Nephron (organoid): Measurements from ENCODE around the gene MTARC2.
A peak's percentile ranks its signal among the peaks of the same experiment; 100 is the strongest.

Experiments used
- H3K27ac Mint-ChIP-seq, 3 experiments: 2 replicates each; pipeline ENCODE4 v1.8.0; 2020; ENCODE audit warnings: mixed read lengths in 3 of 3, mild to moderate bottlenecking in 2 of 3, moderate library complexity in 1 of 3
- H3K27me3 Mint-ChIP-seq: 2 replicates; pipeline ENCODE4 v1.8.0; 2021; ENCODE audit warnings: low read depth, mild to moderate bottlenecking, moderate library complexity, mixed read lengths
- H3K36me3 Mint-ChIP-seq: 2 replicates; pipeline ENCODE4 v1.8.0; 2020; ENCODE audit warnings: low read depth, mixed read lengths
- H3K4me1 Mint-ChIP-seq: 2 replicates; pipeline ENCODE4 v1.8.0; 2020; ENCODE audit warnings: mixed read lengths
- H3K4me3 Mint-ChIP-seq, 3 experiments: 2 replicates each; pipeline ENCODE4 v1.8.0; 2020; ENCODE audit warnings: mild to moderate bottlenecking in 3 of 3, mixed read lengths in 3 of 3, moderate library complexity in 2 of 3
- H3K9me3 Mint-ChIP-seq: 2 replicates; pipeline ENCODE4 v1.8.0; 2020; ENCODE audit warnings: mixed read lengths
- CTCF ChIP-seq, 3 experiments: fragments of 200-600 bp; sonication (generic); IDR thresholded peaks; one replicate each; pipeline ENCODE4 v1.5.0; 2021; ENCODE audit warnings: antibody characterized with exemption in 3 of 3; ENCODE audit not compliant: unreplicated experiment in 3 of 3

MTARC2 gene

DNA sequence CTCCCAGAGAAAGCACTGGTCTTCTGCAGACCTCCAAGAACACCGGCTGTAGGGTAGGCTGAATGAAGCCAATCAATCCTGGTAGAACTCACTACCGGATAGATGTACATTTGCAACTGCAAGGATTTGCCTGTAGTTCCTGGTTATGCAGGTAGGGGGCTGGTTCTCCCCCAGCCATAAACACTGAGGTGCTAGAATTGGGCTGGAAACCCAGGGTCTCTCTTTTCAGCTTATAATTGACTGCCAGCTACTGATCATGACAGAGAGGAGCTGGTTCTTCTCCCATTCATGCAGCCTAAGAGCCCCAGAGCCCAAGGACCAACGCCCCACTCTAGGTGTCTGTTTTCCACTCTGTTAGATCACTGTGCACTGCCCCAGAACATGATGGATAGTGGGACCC, 21.5 kb upstream of the MTARC2 start:
- Mint-ChIP-seq H3K4me3 (no peak overlapping the region), H3K36me3 (no peaks in the 10 kb centered on the region), H3K27ac (no peak overlapping the region), H3K4me1 (no peaks in the 10 kb centered on the region), H3K9me3 (no peaks in the 10 kb centered on the region), H3K27me3 (no peaks in the 10 kb centered on the region)
- TF ChIP-seq CTCF (IDR thresholded peaks at IDR 0.05; ENCODE audit: unreplicated experiment in 3 of 3) = no peak

DNA sequence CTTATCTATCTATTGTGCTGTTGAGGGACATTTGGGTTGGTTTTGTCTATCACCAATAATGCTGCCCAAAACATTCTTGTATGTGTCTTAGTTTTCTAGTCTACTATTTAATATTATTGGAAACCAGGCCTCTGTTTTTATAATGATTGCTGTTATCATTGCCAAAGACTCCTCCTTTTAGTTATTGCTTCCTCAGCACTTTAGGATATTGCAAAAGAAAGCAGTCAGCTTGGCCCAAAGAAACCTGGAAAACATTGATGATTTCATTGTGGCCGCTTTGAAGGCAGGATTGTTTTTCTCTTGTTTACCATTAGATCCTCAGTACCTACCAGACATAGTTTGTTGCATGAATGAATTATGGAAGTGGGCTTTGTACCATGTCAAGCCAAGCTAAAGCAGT, 20.6 kb upstream of the MTARC2 start:
- Mint-ChIP-seq H3K9me3 (no peaks in the 10 kb centered on the region), H3K4me3 (no peak overlapping the region), H3K36me3 (no peaks in the 10 kb centered on the region), H3K27me3 (no peaks in the 10 kb centered on the region), H3K4me1 (no peaks in the 10 kb centered on the region), H3K27ac (no peak overlapping the region)
- TF ChIP-seq CTCF (IDR thresholded peaks at IDR 0.05; ENCODE audit: unreplicated experiment in 3 of 3) = no peak

GRCh38 chr1:220730486-220730885, 17.6 kb upstream of the MTARC2 start:
- Mint-ChIP-seq H3K27ac (no peak overlapping the region), H3K27me3 (no peaks in the 10 kb centered on the region), H3K9me3 (no peaks in the 10 kb centered on the region), H3K4me1 (peaks cover 10% of the 10 kb centered on the region), H3K36me3 (no peaks in the 10 kb centered on the region), H3K4me3 (no peak overlapping the region)
- no peak for TF ChIP-seq CTCF (IDR thresholded peaks at IDR 0.05; ENCODE audit: unreplicated experiment in 3 of 3)

DNA sequence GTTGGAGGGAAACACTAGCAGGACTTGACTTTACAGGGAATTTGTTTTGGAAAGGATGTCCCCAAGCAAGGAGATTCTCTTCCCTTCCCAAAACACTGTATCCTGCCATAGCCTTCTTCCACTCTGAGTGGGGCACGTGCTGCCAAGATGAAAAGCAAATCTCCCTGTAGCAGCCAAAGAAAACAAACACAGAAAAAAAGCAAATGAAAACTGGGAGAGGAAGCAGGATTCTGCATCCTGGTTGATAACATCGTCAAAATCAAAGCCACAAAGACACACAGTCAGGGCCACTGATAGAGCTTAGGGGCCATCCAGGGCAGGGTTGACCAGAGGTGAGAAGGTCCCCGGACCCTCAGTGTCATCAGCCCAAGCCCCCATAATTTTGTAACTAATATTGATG, 16.0 kb upstream of the MTARC2 start:
- no peaks in the 10 kb centered on the region for H3K27me3 Mint-ChIP-seq
- H3K9me3 Mint-ChIP-seq = no peaks in the 10 kb centered on the region
- H3K36me3 Mint-ChIP-seq = no peaks in the 10 kb centered on the region
- H3K4me1 Mint-ChIP-seq = peaks cover 10% of the 10 kb centered on the region
- no peak overlapping the region for H3K4me3 Mint-ChIP-seq
- H3K27ac Mint-ChIP-seq = peak overlapping the region in 1 of 3 experiments; percentile 17
- no peak for TF ChIP-seq CTCF (IDR thresholded peaks at IDR 0.05; ENCODE audit: unreplicated experiment in 3 of 3)

DNA sequence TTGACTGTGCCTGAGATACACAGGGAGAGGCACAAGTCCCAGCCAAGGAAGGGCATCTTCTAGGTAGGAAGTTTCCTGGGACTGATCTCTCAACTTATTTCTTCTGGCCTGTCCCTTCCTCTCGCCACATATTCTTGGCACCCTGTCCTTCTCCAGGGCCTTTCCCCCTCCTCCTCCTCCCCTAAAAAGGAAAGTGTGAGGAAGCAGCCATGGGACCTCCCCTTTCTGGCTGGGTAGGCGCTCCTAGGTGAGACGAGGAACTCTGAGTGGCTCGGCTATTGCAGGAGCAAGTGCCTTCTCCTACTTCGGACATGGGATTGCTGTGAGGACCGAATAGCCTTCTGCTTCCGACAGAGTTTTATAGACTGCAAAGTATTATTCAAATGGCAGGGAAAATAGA, 15.5 kb upstream of the MTARC2 start:
- H3K27me3 Mint-ChIP-seq = peaks cover 3% of the 10 kb centered on the region
- H3K27ac Mint-ChIP-seq = peak overlapping the region in 1 of 3 experiments; percentile 46
- no peak for TF ChIP-seq CTCF (IDR thresholded peaks at IDR 0.05; ENCODE audit: unreplicated experiment in 3 of 3)
- H3K36me3 Mint-ChIP-seq = no peaks in the 10 kb centered on the region
- no peaks in the 10 kb centered on the region for H3K9me3 Mint-ChIP-seq
- H3K4me1 Mint-ChIP-seq = peaks cover 10% of the 10 kb centered on the region
- no peak overlapping the region for H3K4me3 Mint-ChIP-seq

DNA sequence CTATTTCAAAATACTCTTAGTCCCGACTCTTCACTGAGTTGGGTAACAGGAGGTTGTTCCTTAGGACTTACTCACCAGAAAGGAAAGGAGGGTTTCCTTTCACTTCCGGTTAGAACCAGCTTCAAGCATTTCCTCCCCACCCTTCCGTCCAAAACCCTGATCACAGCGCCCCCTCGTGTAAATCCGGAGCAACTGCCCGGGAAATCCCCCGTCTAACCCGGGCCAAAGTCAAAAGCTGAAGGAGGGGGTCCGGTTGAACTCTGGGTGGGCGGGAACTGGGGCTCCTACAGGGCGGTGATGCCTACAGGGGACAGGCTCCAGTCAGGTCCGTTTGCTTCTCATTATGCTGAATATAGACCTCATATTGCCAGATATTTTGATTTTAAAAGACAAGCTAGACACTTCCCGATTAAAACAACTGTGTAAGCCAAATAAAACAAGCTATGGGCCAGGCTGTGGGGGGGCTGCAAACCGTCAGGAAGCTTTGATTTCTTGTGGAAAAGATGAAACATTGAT, 15.0 kb upstream of the MTARC2 start:
- H3K36me3 Mint-ChIP-seq = no peaks in the 10 kb centered on the region
- peak overlapping the region in 2 of 3 experiments; percentile 46 to 64 for H3K27ac Mint-ChIP-seq
- TF ChIP-seq CTCF (IDR thresholded peaks at IDR 0.05; ENCODE audit: unreplicated experiment in 3 of 3) = peak; percentile 72 to 77 (median 72)
- peaks cover 10% of the 10 kb centered on the region for H3K4me1 Mint-ChIP-seq
- H3K9me3 Mint-ChIP-seq = no peaks in the 10 kb centered on the region
- H3K4me3 Mint-ChIP-seq = peak overlapping the region in 2 of 3 experiments; percentile 47 to 49
- H3K27me3 Mint-ChIP-seq = peaks cover 4% of the 10 kb centered on the region
